Activated naive CD8-positive, alpha-beta T cell treated with anti-CD3 and anti-CD28 coated beads, Interleukin-2, amount 10 ng/mL, durations not matched to agents 7 days and 5 days (primary cell): ENCODE data around the gene NUSAP1. TPM values are rescaled to one million over a fixed set of nuclear protein-coding genes. Genes with fewer than 3 reads are reported as not detected.
A peak's percentile ranks its signal among the peaks of the same experiment; 100 is the strongest.
"Not testable (repeated sequence)": the region's sequence is repeated elsewhere in the genome, so short reads cannot be mapped to it uniquely, and the experiment has no call there.

Experiments
- ATAC-seq: fragments of 150-1000 bp; cut with Tn5 transposase; one replicate; pipeline ENCODE4 v1.10.0; 2021; ENCODE audit warnings: low read depth, moderate library complexity
- POLR2A ChIA-PET: fragments of 350-600 bp; sonication (Branson Sonifier 250); formaldehyde crosslinking; loops from one replicate; lab custom pipeline; 2021; ENCODE audit warnings: antibody characterized with exemption; lab: Charles Lee
- DNase-seq: peaks from one replicate; pipeline ENCODE4 v3.0.0; 2021
- H3K27ac Mint-ChIP-seq: one replicate; pipeline ENCODE4 v1.8.0; 2022; ENCODE audit warnings: mild to moderate bottlenecking, mixed read lengths
- H3K27me3 Mint-ChIP-seq: one replicate; pipeline ENCODE4 v1.8.0; 2022; ENCODE audit warnings: mild to moderate bottlenecking, moderate library complexity, mixed read lengths
- H3K36me3 Mint-ChIP-seq: one replicate; pipeline ENCODE4 v1.8.0; 2021; ENCODE audit warnings: mild to moderate bottlenecking, mixed read lengths
- H3K4me1 Mint-ChIP-seq: one replicate; pipeline ENCODE4 v1.8.0; 2021; ENCODE audit warnings: mixed read lengths
- H3K4me3 Mint-ChIP-seq: one replicate; pipeline ENCODE4 v1.8.0; 2022; ENCODE audit warnings: mild to moderate bottlenecking, moderate library complexity, mixed read lengths
- H3K9me3 Mint-ChIP-seq: one replicate; pipeline ENCODE4 v1.8.0; 2021; ENCODE audit warnings: mixed read lengths
- total RNA-seq, 2 experiments: library from RNA; stranded (reverse); gene quantifications; one replicate each; pipeline ENCODE4 v1.2.3, GENCODE V29; 2021

The NUSAP1 gene
- total RNA-seq, 2 experiments from 2014 or later: 189 to 205 TPM

DNA sequence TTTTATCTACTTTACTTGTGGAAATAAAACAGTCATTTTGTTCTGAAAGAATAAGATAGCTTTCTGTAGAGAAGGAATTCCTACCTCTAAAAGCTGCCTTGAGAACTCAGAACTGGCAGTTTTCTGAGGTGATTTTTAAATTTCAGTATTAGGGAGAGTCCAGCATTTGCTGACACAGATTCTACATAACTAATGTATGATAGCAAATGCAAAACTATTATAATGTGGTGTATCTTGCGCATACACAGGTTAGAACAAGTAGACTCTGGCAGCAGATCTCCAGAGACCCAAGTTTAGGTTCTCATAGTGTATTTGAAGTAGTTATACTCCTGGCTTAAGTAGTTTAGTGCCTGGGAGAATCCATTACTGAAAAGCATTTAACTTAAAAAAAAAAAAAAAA is 31.1 kb upstream of the NUSAP1 start:
- no peaks in the 10 kb centered on the region for H3K27me3 Mint-ChIP-seq
- DNase-seq (no peak), ATAC-seq (no peak)
- no peak overlapping the region for H3K27ac Mint-ChIP-seq
- H3K4me3 Mint-ChIP-seq: no peak overlapping the region
- POLR2A ChIA-PET: no interaction called here
- H3K9me3 Mint-ChIP-seq: no peaks in the 10 kb centered on the region
- H3K4me1 Mint-ChIP-seq: peaks cover 10% of the 10 kb centered on the region
- H3K36me3 Mint-ChIP-seq: peaks cover 17% of the 10 kb centered on the region

DNA sequence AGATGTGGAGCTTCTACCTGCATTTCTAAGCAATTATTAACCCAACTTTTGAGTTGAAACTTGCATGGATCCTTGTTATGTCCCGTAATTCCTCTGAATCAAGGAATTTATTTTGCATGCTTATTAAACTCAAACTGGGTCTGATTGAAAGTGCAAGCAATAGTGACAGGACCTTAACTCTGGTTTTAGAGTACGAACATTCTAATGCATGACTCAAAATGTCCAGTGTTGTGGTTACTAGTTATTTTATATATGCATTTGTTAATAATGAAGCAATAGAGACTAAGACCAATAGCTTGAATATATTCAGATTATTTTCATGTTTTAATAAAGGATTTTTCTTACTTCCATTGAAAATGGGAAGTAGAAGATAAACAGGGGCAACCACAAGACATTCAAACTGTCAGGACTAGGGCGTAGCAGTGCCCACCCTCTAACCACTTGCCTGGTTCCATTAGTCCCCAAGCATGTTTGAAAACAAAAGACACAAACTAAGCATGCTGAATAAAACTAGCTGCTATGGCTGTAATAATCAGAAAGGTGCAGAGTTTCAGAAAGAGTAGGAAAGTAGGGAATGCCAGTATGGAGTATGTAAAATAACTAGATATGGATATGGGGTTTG is 28.4 kb upstream of the NUSAP1 start:
- Mint-ChIP-seq H3K9me3 (no peaks in the 10 kb centered on the region), H3K27ac (no peak overlapping the region), H3K27me3 (no peaks in the 10 kb centered on the region), H3K4me3 (no peak overlapping the region), H3K4me1 (peaks cover 12% of the 10 kb centered on the region), H3K36me3 (peaks cover 12% of the 10 kb centered on the region)
- POLR2A ChIA-PET: no interaction called here
- no peak for ATAC-seq
- no peak for DNase-seq

DNA sequence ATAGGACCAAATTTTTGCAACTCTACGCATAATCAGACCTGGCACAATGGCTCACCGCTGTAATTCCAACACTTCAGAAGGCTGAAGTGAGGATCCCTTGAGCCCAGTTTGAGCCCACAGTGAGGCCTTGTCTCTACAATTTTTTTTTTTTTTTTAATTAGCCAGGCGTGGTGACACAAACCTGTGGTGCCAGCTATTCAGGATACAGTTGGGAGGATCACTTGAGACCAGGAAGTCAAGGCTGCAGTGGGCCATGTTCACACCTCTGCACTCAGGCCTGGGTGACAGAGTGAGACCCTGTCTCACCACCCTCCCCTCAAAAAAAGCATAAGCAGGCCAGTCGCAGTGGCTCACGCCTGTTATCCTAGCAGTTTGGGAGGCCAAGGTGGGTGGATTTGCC is 25.0 kb upstream of the NUSAP1 start:
- DNase-seq: no peak
- POLR2A ChIA-PET: interaction anchor here (0.7 to 1.2 kb wide), 3 partner anchors 9 to 39 kb away, joined by 3 to 5 read pairs (median 3); no protein-coding TSS in a partner anchor
- H3K36me3 Mint-ChIP-seq: peaks cover 7% of the 10 kb centered on the region

DNA sequence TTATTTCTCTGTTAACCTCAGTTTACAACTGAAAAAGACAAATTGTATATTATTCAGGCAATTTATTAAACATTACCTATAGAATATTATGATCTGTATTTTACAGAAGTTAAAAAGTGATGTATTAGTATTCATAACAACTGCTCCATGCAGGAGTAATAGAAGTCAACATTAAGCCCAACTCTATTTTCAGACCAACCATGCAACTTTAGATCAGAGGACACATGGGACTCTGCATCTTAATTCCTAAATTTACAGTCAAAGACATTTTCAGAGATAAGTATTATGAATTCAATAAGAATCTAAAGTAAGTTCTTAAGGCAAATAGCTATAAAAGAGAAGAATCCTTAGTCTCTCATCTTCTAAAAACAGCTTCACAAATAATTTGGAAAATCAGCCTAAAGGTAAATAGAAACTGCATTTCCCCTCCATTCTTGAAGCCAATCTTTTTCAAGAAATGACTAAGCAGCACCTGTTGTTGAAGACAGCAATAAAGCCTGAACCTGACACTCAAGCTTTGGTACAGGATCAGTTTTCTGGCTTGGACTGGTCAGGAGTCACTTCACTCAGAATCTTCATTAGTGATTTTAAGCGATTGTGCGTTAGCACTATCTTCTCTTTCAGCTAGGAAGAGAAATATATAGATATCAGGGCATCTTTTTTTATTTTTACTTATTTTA is 23.3 kb upstream of the NUSAP1 start:
- ATAC-seq (no peak), DNase-seq (no peak)
- H3K36me3 Mint-ChIP-seq: peaks cover 14% of the 10 kb centered on the region
- H3K4me3 Mint-ChIP-seq: no peak overlapping the region
- H3K27ac Mint-ChIP-seq: no peak overlapping the region
- no peaks in the 10 kb centered on the region for H3K9me3 Mint-ChIP-seq
- no peaks in the 10 kb centered on the region for H3K27me3 Mint-ChIP-seq
- peaks cover 7% of the 10 kb centered on the region for H3K4me1 Mint-ChIP-seq
- POLR2A ChIA-PET: interaction anchor here (0.6 to 0.9 kb wide), 3 partner anchors 10 to 22 kb away, joined by 3 to 4 read pairs (median 3); no protein-coding TSS in a partner anchor

More for the DNA sequence above, 25.0 kb upstream of the NUSAP1 start:
- Mint-ChIP-seq H3K4me1 (peaks cover 7% of the 10 kb centered on the region), H3K9me3 (no peaks in the 10 kb centered on the region), H3K4me3 (no peak overlapping the region), H3K27me3 (no peaks in the 10 kb centered on the region), H3K27ac (no peak overlapping the region)
- ATAC-seq: no peak

DNA sequence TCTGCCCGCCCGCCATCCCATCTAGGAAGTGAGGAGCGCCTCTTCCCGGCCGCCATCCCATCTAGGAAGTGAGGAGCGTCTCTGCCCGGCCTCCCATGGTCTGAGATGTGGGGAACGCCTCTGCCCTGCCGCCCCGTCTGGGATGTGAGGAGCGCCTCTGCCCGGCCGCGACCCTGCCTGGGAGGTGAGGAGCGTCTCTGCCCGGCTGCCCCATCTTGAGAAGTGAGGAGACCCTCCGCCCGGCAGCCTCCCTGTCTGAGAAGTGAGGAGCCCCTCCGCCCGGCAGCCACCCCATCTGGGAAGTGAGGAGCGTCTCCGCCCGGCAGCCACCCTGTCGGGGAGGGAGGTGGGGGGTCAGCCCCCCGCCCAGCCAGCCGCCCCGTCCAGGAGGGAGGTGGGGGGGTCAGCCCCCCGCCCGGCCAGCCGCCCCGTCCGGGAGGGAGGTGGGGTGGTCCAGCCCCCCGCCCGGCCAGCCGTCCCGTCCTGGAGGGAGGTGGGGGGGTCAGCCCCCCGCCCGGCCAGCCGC is 11.8 kb upstream of the NUSAP1 start:
- H3K4me3 Mint-ChIP-seq, ATAC-seq, H3K9me3 Mint-ChIP-seq, H3K4me1 Mint-ChIP-seq, H3K27ac Mint-ChIP-seq, DNase-seq, POLR2A ChIA-PET, H3K27me3 Mint-ChIP-seq: not testable (repeated sequence)
- peaks cover 30% of the 10 kb centered on the region for H3K36me3 Mint-ChIP-seq

DNA sequence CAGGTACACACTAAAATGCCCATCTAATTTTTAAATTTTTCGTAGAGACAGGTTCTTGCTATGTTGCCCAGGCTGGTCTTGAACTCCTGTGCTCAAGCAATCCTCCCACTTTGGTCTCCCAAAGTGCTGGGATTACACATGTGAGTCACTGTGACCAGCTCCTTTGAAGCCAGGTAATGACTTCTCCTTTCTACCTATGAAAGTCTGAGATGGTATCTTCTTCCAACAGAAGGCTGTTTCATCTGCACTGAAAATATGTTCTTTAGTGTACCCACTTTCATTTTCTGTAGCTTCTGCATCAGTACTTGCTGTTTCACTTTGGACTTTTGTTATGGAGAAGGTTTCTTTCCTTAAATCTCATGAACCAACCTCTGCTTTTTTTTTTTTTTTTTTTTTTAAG is 9.1 kb upstream of the NUSAP1 start:
- H3K9me3 Mint-ChIP-seq: no peaks in the 10 kb centered on the region
- H3K4me1 Mint-ChIP-seq: peaks cover 7% of the 10 kb centered on the region
- DNase-seq: no peak
- H3K4me3 Mint-ChIP-seq: no peak overlapping the region
- peaks cover 37% of the 10 kb centered on the region for H3K36me3 Mint-ChIP-seq
- POLR2A ChIA-PET: interaction anchor here (0.6 to 3.2 kb wide), 3 partner anchors 9 to 519 kb away, joined by 3 to 22 read pairs (median 4); partner anchors contain the start of genes NUSAP1 and OIP5
- peak; percentile 58 for ATAC-seq
- no peaks in the 10 kb centered on the region for H3K27me3 Mint-ChIP-seq
- peak overlapping the region; percentile 58 for H3K27ac Mint-ChIP-seq

DNA sequence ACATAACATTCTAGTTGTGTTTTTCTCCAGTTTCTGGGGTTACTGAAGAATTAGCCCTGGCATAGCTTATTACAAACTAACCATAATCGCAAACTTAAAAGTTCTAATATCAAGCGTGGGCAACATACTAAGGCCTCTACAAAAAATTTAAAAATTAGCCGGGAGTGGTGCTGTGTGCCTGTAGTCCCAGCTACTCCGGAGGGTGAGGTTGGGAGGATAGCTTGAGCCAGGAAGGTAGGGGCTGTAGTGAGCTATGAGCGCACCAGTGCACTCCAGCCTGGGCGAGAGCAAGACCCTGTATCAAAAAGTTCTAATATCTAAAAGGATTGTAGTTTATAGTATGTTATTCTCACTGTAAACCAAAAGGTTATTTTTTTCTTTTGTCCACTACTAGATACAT is 1.4 kb upstream of the NUSAP1 start:
- peak overlapping the region; percentile 99 for H3K27ac Mint-ChIP-seq
- POLR2A ChIA-PET: no interaction called here
- no peaks in the 10 kb centered on the region for H3K27me3 Mint-ChIP-seq
- H3K4me3 Mint-ChIP-seq: peak overlapping the region; percentile 98
- ATAC-seq: no peak
- H3K36me3 Mint-ChIP-seq: peaks cover 26% of the 10 kb centered on the region
- no peaks in the 10 kb centered on the region for H3K9me3 Mint-ChIP-seq
- no peak for DNase-seq
- peaks cover 18% of the 10 kb centered on the region for H3K4me1 Mint-ChIP-seq

DNA sequence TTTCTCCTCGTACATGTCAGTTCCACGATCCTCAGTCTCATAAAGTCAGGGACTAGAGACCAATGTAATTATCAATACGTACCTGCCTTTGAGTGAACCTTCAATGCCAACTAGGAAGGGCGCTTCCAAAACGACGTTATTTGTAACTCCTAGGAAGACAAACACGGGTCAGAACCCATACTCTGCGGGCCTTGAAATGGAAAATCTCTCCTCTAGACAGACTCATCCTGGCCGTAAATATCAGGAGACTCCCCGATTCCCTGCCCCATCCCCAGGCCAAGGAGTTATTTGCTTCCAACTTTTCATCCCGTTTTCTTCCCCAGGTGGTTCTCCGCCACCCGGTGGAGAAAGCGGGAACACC is 868 bp upstream of the NUSAP1 start:
- ATAC-seq: no peak
- POLR2A ChIA-PET: interaction anchor here (0.9 to 2.4 kb wide), 17 partner anchors 9 to 765 kb away, joined by 3 to 26 read pairs (median 5); partner anchors contain the start of genes CHAC1, CHP1, EXD1 and INO80
- no peaks in the 10 kb centered on the region for H3K9me3 Mint-ChIP-seq
- H3K27ac Mint-ChIP-seq: peak overlapping the region; percentile 99
- peaks cover 21% of the 10 kb centered on the region for H3K4me1 Mint-ChIP-seq
- H3K36me3 Mint-ChIP-seq: peaks cover 21% of the 10 kb centered on the region
- peak overlapping the region; percentile 98 for H3K4me3 Mint-ChIP-seq
- DNase-seq: no peak
- no peaks in the 10 kb centered on the region for H3K27me3 Mint-ChIP-seq

DNA sequence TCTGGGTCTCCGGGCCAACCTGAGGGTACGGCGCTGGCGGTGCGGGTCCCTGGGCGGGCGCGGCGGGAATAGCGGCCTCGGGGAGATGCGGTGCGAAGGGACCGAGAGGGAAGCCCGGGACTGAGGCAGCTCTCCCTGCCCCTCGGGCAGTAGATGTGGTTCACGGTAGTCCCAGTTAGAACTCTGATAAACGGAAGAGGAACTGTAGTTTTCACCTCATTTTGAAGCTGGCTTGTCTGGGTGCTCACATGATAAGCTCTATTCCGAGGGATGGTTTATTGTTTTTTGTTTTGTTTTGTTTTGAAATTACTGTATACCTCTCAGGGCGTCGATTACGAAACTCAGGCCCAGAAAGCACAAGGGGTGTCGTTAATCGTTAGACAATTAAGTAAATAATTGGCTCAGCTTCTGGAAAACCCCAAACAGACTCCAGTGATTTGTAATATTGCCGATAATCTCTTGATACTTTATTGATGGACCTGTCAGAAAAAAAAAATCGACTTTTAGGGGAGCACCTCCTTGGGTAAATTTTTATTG is 413 bp downstream of the NUSAP1 start:
- Mint-ChIP-seq H3K36me3 (peaks cover 25% of the 10 kb centered on the region), H3K4me1 (peaks cover 29% of the 10 kb centered on the region), H3K27ac (peak overlapping the region; percentile 99), H3K4me3 (peak overlapping the region; percentile 98), H3K9me3 (no peaks in the 10 kb centered on the region), H3K27me3 (no peaks in the 10 kb centered on the region)
- ATAC-seq: no peak
- no peak for DNase-seq
- POLR2A ChIA-PET: interaction anchor here (0.6 to 2.4 kb wide), 24 partner anchors 8 to 786 kb away, joined by 3 to 26 read pairs (median 4); partner anchors contain the start of genes CHAC1, CHP1, EXD1 and INO80

DNA sequence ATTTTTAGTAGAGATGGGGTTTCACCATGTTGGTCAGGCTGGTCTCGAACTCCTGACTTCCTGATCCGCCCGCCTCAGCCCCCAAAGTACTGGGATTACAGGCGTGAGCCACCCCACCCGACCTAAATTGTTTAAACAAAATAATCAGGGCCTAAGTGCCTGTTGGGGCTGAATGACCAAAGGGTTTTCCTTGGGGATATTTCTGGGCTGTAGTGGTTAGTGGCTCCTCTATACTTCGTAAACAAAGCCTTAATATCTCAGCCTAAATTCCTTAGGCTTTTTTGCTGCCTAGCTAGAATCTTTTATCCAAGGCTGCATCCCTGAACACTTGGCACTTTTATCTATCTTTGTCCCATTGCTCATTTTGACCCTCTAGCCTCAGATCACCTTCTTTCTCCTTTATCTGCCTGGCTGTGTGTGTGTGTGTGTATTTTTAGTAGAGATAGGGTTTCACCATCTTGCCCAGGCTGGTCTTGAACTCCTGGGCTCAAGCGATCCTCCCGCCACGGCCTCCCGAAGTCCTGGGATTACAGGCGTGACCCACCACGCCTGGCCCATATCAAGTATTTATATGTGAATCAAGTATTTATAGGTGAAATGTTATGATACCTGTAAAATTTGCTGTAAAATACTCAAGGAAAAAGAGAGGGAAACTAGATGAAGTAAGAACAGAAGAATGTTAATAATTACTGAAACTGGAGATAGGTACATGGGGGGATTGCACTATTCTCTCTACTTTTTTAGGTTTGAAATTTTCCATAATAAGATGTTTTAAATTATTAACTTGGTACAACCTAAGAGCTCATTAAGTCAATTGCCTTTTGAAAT is 1.8 kb downstream of the NUSAP1 start:
- DNase-seq: no peak
- POLR2A ChIA-PET: no interaction called here
- Mint-ChIP-seq H3K36me3 (peaks cover 22% of the 10 kb centered on the region), H3K9me3 (no peaks in the 10 kb centered on the region), H3K4me1 (peaks cover 32% of the 10 kb centered on the region), H3K27ac (peak overlapping the region; percentile 99), H3K27me3 (no peaks in the 10 kb centered on the region), H3K4me3 (peak overlapping the region; percentile 98)
- no peak for ATAC-seq

DNA sequence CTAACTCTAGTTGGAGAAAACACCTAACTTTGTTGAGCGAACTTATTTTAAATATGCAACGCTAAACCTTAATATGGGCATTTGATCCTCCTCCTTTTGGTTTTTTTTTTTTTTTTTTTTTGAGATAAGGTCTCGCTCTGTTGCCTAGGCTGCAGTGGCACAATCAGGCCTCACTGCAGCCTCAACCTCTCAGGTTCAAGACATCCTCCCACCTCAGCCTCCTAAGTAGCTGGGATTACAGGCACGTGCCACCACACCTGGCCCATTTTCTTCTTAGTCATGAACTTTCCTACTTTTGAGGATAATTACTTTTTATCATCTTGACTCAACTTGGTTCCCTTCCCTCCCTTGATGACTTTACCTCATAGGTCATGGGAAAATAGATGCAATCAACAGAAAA is 3.9 kb downstream of the NUSAP1 start:
- H3K27me3 Mint-ChIP-seq: no peaks in the 10 kb centered on the region
- DNase-seq: no peak
- peaks cover 36% of the 10 kb centered on the region for H3K36me3 Mint-ChIP-seq
- peak overlapping the region; percentile 2 for H3K4me3 Mint-ChIP-seq
- H3K27ac Mint-ChIP-seq: no peak overlapping the region
- POLR2A ChIA-PET: no interaction called here
- ATAC-seq: no peak
- H3K9me3 Mint-ChIP-seq: no peaks in the 10 kb centered on the region
- peaks cover 32% of the 10 kb centered on the region for H3K4me1 Mint-ChIP-seq

DNA sequence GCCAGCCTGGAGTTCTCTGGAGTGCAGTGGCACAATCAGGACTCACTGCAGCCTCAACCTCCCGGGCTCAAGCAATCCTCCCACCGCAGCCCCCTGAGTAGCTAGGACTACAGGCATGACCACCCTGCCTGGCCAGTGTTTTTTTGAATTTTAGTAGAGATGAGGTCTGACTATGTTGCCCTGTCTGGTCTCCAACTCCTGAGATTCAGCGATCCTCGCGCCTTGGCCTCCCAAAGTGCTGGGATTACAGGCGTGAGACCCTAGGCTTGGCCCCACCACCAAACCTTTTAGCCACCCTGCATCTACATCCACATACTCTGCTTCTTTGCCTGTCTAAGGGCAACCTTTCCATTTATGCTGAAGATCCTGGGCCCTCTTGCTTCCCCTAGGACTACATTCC is 4.4 kb downstream of the NUSAP1 start:
- Mint-ChIP-seq H3K27ac (peak overlapping the region; percentile 30), H3K4me1 (peaks cover 33% of the 10 kb centered on the region)
- POLR2A ChIA-PET: interaction anchor here (0.7 kb wide), 1 partner anchor 54 kb away, joined by 5 read pairs; no protein-coding TSS in a partner anchor

More for the DNA sequence above, 4.4 kb downstream of the NUSAP1 start:
- Mint-ChIP-seq H3K9me3 (no peaks in the 10 kb centered on the region), H3K36me3 (peaks cover 40% of the 10 kb centered on the region), H3K27me3 (no peaks in the 10 kb centered on the region), H3K4me3 (peak overlapping the region; percentile 3)
- no peak for DNase-seq
- ATAC-seq: no peak
